Mesothelial cell of epicardium (in vitro differentiated cells): ENCODE results near the gene TSHZ2. TPM values are rescaled to one million over a fixed set of nuclear protein-coding genes. Genes with fewer than 3 reads are reported as not detected.
"Not testable (repeated sequence)": the region's sequence is repeated elsewhere in the genome, so short reads cannot be mapped to it uniquely, and the experiment has no call there.

Source experiments
- DNase-seq, 2 experiments: peaks; one replicate each; pipeline ENCODE4 v3.0.0; 2021; ENCODE audit warnings: low spot score in 2 of 2; ENCODE audit not compliant: unreplicated experiment in 2 of 2
- H3K27ac Mint-ChIP-seq: 2 replicates; pipeline ENCODE4 v1.8.0; 2021; ENCODE audit warnings: mixed read lengths
- H3K27me3 Mint-ChIP-seq: 2 replicates; pipeline ENCODE4 v1.8.0; 2021; ENCODE audit warnings: low read depth, mixed read lengths
- H3K36me3 Mint-ChIP-seq: 2 replicates; pipeline ENCODE4 v1.8.0; 2021; ENCODE audit warnings: mixed read lengths
- H3K4me1 Mint-ChIP-seq: 2 replicates; pipeline ENCODE4 v1.8.0; 2021; ENCODE audit warnings: mixed read lengths
- H3K4me3 Mint-ChIP-seq: 2 replicates; pipeline ENCODE4 v1.8.0; 2021; ENCODE audit warnings: mild to moderate bottlenecking, moderate library complexity, mixed read lengths
- H3K9me3 Mint-ChIP-seq: 2 replicates; pipeline ENCODE4 v1.8.0; 2021; ENCODE audit warnings: mixed read lengths
- CTCF ChIP-seq: fragments of 200-600 bp; sonication (generic); IDR thresholded peaks from one replicate; pipeline ENCODE4 v1.5.0; 2021; ENCODE audit warnings: antibody characterized with exemption; ENCODE audit not compliant: unreplicated experiment
- total RNA-seq: library from RNA; stranded (reverse); gene quantifications from 3 replicates; pipeline ENCODE4 v1.2.1, GENCODE V29; 2021

TSHZ2 gene
- total RNA-seq, 1 donor from 2014 or later, result 28.8 TPM

- H3K9me3 Mint-ChIP-seq, result peaks cover 4% of the 10 kb centered on the region
- no peak for DNase-seq
- H3K27ac Mint-ChIP-seq, result no peak overlapping the region
- TF ChIP-seq CTCF, result no peak
- no peaks in the 10 kb centered on the region for H3K4me1 Mint-ChIP-seq
- H3K27me3 Mint-ChIP-seq, result no peaks in the 10 kb centered on the region
- no peak overlapping the region for H3K4me3 Mint-ChIP-seq
- peaks cover 7% of the 10 kb centered on the region for H3K36me3 Mint-ChIP-seq
Observed at GRCh38 chr20:53434662-53435061, 462.5 kb downstream of the TSHZ2 start.

GRCh38 chr20:53436927-53437326 is 464.8 kb downstream of the TSHZ2 start:
- H3K4me3 Mint-ChIP-seq, H3K9me3 Mint-ChIP-seq, H3K27ac Mint-ChIP-seq, H3K27me3 Mint-ChIP-seq, DNase-seq, H3K4me1 Mint-ChIP-seq, H3K36me3 Mint-ChIP-seq: not testable (repeated sequence)

- TF ChIP-seq CTCF, result no peak
- no peak overlapping the region for H3K27ac Mint-ChIP-seq
- DNase-seq, result no peak
- peaks cover 4% of the 10 kb centered on the region for H3K9me3 Mint-ChIP-seq
- no peaks in the 10 kb centered on the region for H3K27me3 Mint-ChIP-seq
- peaks cover 3% of the 10 kb centered on the region for H3K36me3 Mint-ChIP-seq
- no peak overlapping the region for H3K4me3 Mint-ChIP-seq
- H3K4me1 Mint-ChIP-seq, result no peaks in the 10 kb centered on the region
Observed at GRCh38 chr20:53438368-53438767, 466.2 kb downstream of the TSHZ2 start.

- Mint-ChIP-seq H3K36me3 (peaks cover 3% of the 10 kb centered on the region), H3K27me3 (no peaks in the 10 kb centered on the region), H3K27ac (no peak overlapping the region), H3K4me3 (no peak overlapping the region), H3K9me3 (peaks cover 4% of the 10 kb centered on the region), H3K4me1 (peaks cover 1% of the 10 kb centered on the region)
- TF ChIP-seq CTCF, result no peak
- DNase-seq, result no peak
Observed at GRCh38 chr20:53439046-53439445, 466.9 kb downstream of the TSHZ2 start.

DNA sequence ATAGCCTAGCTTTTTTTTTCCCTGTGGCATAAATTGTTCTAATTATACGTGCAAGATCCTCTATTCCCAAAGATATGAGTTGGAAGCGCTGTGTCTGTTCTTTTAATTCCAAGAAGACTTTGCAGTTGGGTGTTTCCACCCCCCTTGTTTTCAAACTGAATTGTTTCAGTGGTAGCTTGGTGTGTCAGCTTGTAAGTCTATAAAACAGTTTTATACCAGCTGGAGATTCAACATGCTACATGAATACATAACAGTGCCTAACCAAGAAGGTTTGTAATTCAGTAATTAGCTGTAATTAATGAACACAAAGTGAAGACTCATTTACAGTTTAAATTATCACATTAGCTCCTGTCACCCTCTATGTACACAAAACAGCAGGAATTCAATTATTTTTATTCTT is 467.5 kb downstream of the TSHZ2 start:
- no peak for TF ChIP-seq CTCF
- no peak for DNase-seq
- Mint-ChIP-seq H3K27me3 (no peaks in the 10 kb centered on the region), H3K36me3 (peaks cover 3% of the 10 kb centered on the region), H3K27ac (no peak overlapping the region), H3K4me1 (peaks cover 5% of the 10 kb centered on the region), H3K9me3 (peaks cover 4% of the 10 kb centered on the region), H3K4me3 (no peak overlapping the region)

DNA sequence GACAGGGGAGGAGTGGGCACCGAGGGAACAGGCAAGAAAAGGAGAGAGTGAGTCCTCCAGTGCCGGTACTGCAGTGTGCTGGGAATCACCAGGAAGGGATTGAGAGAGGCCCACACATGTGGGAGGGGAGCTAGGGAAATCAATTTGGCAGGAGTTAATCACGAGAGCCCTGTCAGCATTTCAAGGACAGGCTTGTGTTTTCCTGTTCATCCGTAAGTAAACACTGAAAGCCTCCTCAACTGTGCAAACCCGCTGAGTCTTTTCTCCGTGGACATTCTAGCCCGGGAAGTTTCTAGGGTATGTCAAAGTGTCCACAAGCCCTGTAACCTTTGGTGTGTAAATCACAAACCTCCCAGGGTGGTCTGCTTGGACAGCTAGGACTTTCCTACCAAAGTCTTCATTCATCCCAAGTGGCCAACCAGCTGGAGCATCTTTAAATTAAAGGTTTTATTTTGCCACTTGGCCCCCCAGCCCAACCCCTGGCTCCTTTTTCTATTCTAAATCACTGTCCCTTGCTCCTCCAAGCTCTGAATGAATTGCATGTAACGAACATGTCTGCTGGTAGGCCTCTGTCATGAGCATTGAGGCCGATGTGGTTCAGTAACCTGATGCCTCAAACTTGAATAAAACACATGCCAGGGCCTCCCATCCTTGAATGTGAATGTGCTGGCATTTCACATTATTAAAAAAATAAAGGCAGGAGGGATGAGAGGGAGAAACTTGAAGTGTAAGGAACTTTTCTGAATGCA is 472.4 kb downstream of the TSHZ2 start:
- DNase-seq, result no peak
- peaks cover 26% of the 10 kb centered on the region for H3K9me3 Mint-ChIP-seq
- H3K27me3 Mint-ChIP-seq, result no peaks in the 10 kb centered on the region
- H3K4me1 Mint-ChIP-seq, result peaks cover 8% of the 10 kb centered on the region
- TF ChIP-seq CTCF, result no peak
- peak overlapping the region; percentile 37 for H3K27ac Mint-ChIP-seq
- H3K4me3 Mint-ChIP-seq, result no peak overlapping the region
- H3K36me3 Mint-ChIP-seq, result peaks cover 33% of the 10 kb centered on the region
